ENCODE results near the gene JAML. TPM values are rescaled to one million over a fixed set of nuclear protein-coding genes. Genes with fewer than 3 reads are reported as not detected.

Gene JAML, protein sequence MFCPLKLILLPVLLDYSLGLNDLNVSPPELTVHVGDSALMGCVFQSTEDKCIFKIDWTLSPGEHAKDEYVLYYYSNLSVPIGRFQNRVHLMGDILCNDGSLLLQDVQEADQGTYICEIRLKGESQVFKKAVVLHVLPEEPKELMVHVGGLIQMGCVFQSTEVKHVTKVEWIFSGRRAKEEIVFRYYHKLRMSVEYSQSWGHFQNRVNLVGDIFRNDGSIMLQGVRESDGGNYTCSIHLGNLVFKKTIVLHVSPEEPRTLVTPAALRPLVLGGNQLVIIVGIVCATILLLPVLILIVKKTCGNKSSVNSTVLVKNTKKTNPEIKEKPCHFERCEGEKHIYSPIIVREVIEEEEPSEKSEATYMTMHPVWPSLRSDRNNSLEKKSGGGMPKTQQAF
- 73.7 and 78.9 TPM in 2 replicates for total RNA-seq

DNA sequence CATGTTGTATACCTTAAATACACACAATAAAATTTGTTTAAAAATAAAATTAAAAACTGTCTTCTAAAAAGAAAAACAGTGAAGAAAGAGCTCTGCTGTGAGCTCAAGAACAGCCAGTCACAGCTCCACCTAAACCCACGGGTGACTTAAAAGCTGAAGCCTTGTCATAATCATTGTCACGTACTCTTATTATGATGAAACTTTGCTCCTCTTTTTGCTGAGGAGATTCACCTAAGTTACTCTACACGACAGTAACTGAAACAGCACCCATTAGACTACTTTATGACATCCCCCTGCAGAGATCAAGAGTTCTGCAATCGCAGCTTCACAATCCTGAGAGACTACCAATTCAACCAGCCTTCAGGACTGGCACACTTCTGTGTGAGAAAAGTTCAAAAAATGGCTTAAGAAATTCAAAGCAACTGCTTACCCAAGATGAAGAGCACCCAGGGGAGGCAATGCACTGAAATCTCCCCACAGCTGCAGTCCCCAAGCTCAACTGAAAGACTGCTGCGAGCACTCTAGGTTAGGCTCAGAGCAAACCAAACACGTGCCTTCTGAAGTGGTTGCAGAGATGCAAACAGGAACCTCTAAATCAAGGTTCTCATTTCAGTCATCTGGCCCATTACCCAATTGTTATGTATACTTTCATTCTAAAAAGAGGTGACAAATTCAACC, at the start of gene JAML:
TSS of gene JAML (minus strand) at position 501 of the 678 bp plus-strand sequence. CDS start 10,145 bp downstream, outside the sequence.
- intact Hi-C loops (cut with micrococcal nuclease): loop anchor here (1.0 to 5.0 kb wide), 4 partner anchors 7 to 173 kb away; no protein-coding TSS in a partner anchor

DNA sequence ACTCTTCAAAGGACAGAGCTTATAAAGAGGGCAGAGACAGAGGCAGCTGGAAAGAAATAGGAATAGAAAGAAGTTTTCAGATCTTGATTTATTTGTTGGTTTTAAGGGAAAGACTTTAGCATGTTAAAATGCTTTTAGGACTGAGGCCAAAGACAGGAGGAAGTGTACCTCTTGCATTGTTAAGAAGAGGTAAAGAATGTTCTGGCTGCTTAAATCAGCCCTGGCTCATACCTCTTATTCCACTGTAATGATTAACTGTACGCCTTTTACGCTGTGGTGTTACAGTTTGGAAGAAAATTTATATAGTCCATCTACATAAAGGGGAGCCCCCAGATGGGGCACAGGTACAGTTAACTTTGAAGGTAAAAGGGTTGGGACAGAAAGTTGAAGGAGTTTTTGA, 49.4 kb upstream of the JAML start:
- intact Hi-C loops (cut with micrococcal nuclease): no loop called here

DNA sequence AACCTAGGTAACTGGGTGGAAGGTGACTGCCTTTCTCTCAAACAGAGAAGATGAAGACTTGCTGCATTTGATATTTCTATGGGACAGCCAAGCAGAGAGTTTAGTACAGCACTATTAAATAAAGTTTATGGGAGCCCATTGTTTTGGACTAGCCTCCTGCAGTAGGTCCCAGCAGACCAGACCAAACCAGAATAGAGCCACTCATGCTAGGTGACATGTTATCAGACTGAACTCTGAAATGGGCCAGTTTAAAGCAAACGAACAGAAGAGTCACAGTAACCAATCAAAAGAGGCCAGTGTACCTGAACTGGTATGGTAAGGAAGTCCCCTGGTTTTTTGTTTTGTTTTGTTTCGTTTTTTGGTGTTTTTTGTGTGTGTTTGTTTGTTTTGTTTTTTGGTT, 47.2 kb upstream of the JAML start:
- intact Hi-C loops (cut with micrococcal nuclease): no loop called here

DNA sequence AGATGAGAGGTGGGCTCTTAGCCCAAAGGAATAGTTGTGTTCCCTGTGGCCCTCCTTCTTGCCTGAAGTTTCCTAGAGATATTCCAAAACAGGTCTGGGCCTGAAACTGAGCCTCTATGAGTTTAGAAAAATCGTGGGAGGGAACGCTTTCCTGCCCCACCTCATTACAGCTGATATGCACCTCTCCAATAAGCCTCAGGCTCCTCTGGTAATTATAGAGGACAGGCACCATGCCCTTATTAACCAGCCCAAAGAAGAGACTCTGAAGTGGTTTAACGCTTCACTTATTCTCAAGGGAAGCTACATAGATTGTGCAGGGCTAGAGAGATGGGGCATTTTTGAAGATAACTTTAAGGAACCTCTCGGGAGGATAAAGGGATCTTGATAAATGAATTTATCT, 42.7 kb upstream of the JAML start:
- intact Hi-C loops (cut with micrococcal nuclease): no loop called here

DNA sequence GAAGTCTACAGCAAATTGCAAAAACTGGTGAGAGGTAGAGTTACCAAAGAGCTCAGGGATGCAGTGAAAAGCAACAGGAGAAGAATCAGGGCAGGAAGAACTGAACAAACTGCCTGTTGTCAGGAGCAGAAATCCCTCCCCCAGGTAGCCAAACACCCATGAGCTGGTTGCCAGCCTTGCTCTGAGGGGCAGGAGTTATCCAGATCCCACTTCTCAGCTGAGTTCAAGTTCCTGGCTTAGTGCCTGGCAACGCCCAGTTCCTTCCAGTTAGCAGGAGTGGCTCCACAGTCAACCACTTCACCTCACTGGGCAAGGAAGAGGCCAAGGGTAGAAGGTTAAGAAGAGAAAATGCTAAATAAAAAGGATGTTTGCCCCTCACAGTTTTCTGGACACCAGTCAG, 41.1 kb upstream of the JAML start:
- intact Hi-C loops (cut with micrococcal nuclease): no loop called here

DNA sequence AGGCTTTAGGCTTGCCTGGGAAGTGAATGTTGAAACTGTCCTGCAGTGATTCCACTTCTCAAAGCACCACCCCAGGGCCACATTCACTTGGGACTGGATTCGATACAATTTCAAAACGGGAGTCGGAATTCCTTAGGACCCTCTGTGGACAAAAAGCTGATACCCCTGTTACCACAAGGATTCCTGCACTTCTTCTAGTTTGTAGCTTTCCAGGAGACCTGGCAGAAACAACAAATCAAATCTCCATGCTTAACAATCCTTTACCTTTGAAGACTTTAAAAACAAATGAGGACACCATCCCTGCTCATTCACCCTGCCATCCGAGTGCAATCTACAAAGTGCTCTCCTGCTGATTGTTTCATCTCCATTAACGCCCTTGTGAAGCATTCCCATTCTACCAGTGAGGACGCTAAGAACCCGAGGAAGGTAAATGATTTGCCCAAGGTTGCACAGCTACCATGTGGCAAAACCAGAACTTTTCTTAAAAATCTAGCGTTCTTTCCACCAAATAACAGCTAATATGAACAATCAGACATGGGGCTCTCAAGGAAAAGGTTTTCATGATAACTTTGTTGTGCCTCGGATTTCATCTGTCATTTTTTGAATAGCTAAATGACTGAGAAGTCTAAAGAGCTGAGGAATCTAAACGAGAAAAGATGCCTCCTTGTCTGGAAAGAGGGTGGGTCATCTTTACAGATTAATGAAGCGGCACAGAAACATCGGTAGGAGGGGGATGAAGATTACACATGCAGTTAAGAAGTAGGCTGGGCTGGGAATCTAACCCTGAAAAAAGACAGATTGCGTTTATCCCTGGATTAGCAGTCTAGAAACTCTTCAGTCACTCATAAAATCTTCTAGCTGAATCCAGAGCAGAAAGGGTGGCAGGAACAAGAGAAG, 40.0 kb upstream of the JAML start:
- intact Hi-C loops (cut with micrococcal nuclease): no loop called here

DNA sequence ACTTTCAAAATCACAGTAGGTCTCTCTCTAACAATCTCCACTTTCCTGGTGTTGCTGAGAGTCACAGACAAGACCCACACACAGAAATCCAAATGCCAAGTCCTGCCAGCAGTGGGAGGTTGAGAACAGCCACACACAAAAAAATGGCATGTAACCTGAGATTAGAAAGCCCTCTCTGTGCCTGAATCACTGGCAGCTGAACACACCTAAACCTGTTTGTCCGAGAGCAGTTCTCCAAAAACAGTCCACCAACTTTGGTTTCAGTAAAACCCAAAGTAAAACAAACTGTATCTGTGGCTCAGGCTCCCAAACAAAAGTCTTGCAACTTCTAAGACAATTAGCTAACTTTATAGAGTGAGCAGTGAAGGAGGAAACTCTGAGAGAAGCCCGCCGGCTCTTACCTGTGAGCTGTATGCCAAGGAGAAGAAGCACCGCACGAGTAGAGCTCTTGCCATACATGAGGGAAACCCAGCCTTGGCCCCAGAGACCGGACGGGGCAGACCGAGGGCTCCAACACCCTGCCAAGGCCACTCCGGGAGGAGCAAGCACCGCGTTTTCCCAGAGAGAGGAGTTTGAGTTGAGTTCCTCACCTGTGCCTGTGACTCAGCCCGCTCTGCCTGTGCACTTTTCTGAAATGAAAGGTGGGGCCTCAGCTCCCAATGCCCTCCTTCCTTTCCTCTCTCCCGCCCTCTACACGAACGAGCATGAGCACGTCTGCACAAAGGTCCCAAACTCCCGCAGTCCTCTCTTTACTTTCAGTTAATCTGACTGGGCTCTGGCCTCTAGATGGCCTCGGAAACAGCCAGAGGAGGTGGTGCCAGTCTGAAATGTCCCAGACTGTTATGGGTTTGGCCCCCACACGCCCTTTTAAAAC, 39.1 kb upstream of the JAML start, which contains the start of gene MPZL2:
TSS of gene MPZL2 (minus strand) at position 603 of the 874 bp plus-strand sequence. CDS start at position 459, 144 bp downstream.
- intact Hi-C loops (cut with micrococcal nuclease): no loop called here

DNA sequence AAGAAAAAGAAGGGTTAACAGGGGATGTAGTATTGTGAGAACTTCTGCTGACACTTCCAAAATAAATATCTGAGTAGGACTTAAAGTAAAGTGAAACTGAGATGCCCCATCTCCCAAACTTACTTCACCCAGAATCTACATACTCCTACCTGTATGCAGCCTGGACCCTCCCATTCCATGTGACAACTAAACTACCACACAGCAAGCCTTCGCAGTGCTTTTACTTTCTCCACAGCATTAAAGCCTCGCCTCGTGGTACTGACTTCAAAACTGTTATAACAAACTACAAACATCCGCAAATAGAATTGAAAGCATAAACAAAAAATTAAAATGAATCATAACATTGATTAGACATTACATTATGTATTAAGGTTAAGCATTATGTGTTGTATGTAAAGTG, 38.3 kb upstream of the JAML start:
- intact Hi-C loops (cut with micrococcal nuclease): no loop called here

DNA sequence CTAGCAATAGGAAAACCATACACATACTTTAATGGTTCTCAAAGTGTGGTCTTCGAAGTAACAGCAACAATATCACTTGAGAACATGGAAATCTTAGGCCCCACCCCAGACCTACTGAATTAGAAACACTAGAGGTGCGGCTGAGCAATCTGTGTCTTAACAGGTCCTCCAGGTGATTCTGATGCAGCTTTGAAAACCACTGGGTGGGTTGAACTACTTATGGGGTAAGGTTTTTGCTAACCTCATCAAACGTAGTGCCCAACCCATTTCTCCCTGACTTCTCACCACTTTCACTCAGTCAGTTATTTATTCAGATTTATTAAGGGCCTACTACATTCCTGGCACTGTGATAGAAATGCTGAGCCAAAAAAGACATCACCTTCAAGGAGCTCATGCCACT, 35.5 kb upstream of the JAML start:
- intact Hi-C loops (cut with micrococcal nuclease): no loop called here

DNA sequence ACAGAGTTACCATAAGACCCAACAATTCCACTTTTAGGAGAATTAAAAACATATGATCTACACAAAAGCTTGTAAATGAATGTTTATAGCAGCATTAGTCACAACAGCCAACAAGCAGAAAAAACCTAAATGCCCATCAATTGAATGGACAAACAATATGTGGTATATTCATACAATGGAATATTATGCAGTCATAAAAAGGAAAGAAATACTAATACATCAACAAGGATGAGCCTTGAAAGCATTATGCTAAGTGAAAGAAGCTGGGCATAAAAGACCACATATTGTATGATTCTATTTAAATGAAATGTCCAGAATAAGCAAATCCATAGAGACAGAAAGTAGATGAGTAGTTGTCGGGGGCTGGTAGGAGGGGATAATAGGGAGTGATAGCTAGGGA, 34.3 kb upstream of the JAML start:
- intact Hi-C loops (cut with micrococcal nuclease): no loop called here

DNA sequence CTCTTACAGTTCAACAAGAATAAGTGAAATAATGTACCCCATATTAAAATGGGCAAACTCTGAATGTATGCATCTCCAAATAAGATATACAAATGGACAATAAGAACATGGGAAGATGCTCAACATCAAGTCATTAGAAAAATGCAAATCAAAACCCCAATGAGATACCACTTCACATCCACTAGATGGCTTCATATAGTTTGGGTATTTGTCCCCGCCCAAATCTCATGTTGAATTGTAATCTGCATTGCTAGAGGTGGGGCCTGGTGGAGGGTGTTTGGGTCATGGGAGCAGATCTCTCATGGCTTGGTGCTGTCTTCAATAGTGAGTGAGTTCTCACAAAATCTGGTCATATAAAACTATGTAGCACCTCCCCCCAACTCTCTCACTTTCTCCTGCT, 33.6 kb upstream of the JAML start:
- intact Hi-C loops (cut with micrococcal nuclease): no loop called here

DNA sequence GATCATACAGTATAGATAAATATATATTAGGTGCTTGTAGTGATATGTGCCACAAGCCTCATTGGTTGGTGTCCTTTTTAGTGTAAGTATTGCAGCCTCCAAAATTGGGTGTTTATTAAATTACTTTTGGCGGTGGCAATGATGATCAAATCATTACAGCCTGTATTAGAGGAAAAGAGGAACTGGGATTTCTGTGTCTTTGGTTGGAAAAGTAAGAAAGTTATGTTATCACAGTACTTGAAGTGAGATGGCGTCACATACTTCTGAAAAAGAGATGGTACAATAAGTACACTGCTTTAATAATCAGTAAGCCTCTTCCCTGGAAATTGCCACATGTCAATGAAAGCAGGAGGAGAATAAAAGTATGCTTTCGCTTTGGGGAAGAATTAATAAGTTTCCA, 27.9 kb upstream of the JAML start:
- intact Hi-C loops (cut with micrococcal nuclease): loop anchor here (1.0 to 5.0 kb wide), 2 partner anchors 25 to 90 kb away; partner anchors contain the start of genes CD3D and CD3G

DNA sequence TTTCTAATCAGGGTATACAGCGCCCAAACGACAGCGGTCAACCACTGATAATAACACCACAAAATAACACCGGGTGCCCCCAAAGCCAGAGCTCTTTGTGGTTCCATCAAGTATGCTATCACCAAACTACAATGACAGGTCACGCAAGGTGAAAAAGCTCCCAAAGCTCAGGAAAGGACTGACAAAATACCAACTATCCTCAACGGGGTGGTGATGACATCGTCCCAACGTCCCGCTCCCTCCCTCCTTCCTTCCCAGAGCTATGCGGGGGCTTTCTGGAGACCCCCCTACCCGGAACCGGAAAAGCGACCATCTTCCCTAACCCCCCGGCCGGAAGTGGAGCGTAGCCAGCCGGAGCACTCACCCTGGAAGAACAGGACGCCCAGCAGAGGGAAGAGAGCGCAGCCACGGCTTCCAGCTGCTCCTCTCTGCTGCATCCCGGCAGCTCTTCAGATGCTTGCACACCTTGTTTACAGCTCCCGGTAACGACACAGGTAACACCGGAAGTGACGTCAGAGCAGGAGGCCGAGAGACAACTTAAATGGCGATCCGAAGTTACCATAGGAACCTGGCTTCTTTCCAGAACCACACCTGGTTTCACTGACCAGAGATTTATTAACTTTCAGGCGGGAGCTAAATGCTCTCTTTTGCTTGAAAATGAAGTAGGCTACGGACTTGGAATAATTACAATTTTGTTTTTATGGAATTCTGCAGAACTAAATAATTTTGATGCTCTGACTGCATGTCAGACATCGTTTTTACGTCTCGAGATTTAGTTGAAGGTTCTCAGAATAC, 27.2 kb upstream of the JAML start, which contains the start of gene MPZL3:
TSS of gene MPZL3 (minus strand) at position 508 of the 795 bp plus-strand sequence. CDS start at position 437, 71 bp downstream.
- intact Hi-C loops (cut with micrococcal nuclease): loop anchor here (1.0 to 5.0 kb wide), 3 partner anchors 11 to 90 kb away; partner anchors contain the start of genes CD3D and CD3G

DNA sequence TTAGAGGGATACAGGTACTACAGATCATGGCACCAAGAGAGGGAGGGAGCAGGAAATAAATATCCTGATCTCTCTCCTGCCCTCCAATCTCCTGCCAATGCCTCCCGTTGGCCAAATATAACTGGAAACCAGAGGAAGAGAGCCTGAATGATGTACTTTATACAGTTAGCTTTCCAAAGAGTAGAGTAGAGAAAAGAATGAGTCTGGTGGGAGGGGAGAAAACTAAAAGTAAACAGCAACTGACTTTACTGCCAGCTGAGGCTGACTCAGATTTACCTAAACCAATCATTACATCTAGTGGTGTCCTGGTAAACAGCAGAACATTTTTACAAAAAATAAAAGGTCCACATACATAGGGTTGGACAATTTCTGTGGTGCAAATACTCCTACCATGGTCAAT, 22.2 kb upstream of the JAML start:
- intact Hi-C loops (cut with micrococcal nuclease): no loop called here

DNA sequence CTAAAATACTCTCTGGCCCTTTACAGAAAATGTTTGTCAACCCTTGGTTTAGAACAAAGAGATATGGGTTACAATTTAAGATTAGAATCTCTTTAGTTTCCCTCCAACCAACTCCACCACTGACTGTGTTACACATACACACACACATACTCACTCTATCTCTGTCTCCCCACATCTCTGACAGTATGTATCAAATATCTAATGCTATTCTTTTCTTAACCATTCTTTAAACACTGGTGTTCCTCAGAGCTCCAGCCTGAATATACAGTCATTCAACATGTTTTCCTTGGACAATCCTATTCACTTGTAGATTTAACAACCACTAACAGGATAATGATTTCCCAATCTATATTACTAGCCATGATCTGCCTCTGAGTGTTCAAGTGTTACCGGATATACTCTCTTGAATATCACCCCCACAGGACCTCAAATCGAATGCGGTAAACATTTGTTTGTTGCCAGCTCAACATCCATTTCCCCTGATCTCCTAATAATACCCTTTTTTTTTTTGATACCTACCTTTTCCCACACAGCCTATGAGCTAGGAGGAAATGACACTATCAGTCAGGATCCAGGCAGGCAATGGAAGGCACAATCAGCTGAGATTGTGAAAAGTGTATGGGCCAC, 21.2 kb upstream of the JAML start:
- intact Hi-C loops (cut with micrococcal nuclease): no loop called here

DNA sequence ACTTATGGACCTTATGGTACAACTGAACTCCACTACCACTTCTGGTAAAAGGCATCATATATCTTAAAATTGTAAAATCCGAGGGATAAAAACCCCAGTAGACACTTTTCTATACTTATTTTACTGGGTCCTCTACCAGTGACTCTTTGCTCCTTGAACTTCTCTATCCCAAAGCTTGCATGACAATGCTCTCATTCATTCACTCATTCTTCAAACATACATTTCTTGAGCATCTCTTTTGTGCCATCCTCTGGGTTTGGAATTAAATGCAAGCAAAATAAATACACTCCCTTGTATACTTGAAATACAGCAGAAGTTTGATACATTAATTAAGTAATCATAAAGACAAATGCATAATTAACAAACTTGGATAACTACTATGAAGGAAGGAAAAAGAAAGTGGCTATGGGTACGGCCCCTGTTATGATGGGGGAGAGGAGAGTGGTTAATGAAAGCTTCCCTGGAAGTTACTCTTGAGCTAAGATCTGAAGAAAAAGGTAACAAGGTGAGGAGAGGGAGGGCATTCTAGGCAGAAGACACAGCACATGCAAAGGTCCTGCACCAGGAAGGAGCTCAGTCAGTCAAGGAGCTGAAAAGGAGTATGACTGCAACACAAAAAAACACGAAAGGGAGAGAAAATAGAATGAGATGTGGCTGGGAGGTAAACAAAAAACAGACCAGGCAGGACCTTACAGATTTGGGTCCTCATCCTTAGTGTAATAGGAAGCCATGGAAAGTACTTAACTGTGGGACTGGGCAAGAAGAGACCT, 19.4 kb upstream of the JAML start:
- intact Hi-C loops (cut with micrococcal nuclease): no loop called here

DNA sequence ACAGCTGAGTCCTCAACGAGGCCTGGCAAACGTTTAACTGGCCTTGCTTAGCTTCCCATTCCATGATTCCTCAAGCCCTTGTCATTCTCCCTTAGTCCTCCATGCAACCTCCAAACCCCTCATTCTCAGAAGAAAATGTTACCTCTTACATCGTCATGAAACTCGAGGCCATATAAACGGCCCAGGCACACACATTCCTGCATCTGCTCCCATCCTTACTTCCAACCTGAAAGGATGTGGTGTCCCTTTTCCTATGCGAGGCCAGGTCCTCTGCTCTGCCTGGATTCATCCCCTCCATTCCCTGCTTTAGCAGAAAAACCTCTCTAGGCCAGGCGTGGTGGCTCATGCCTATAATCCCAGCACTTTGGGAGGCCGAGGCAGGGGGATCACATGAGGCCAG, 18.4 kb upstream of the JAML start:
- intact Hi-C loops (cut with micrococcal nuclease): no loop called here

DNA sequence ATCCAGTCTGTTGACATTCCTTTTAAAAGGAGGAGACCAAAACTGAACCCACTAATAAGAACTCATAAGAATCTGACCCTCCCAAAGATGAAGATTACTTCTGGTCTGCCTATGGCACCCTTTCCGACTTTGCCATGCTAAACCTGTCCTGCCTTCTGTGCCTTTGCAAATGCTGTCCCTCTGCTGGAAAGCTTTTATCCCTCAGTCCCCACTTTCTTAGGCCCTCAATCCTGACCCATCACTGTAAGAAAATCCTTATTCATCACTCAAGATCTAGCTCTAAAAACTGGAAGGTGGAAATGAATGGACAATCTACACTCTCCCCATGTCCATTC, 16.9 kb upstream of the JAML start:
- intact Hi-C loops (cut with micrococcal nuclease): loop anchor here (1.0 to 2.0 kb wide), 3 partner anchors 10 to 39 kb away; no protein-coding TSS in a partner anchor

Data from T-helper 2 cell treated with Interferon-gamma antibody and Interleukin-4, amounts not matched to agents 100 ng/mL and 5 ng/mL, for 36 hours (primary cell).